Esophagus muscularis mucosa (tissue), 4 donors: ENCODE data around the gene HCRT. TPM values are rescaled to one million over a fixed set of nuclear protein-coding genes. Genes with fewer than 3 reads are reported as not detected.

Source experiments
- DNase-seq: peaks from one replicate; pipeline ENCODE4 v3.0.0-alpha.2; 2017; ENCODE audit errors: extremely low spot score
- H3K27ac ChIP-seq, 4 donors: fragments of 200-600 bp; sonication (generic); replicated peaks in 1 of 4; 1 replicate in 3 of 4; 2 replicates in 1 of 4; pipeline ENCODE4 v1.5.1; 2016 to 2019; ENCODE audit warnings: mild to moderate bottlenecking in 1 of 4
- H3K27me3 ChIP-seq, 4 donors: fragments of 200-600 bp; sonication (generic); one replicate each; pipeline versions ENCODE4 v1.5.1 to v1.6.0; 2016 to 2019
- H3K36me3 ChIP-seq, 4 donors: fragments of 200-600 bp; sonication (generic); one replicate each; pipeline ENCODE4 v1.5.1; 2016 to 2019
- H3K4me1 ChIP-seq, 4 donors: fragments of 200-600 bp; sonication (generic); one replicate each; pipeline ENCODE4 v1.5.1; 2016 to 2019
- H3K4me3 ChIP-seq, 4 donors: fragments of 200-600 bp; sonication (generic); 1 replicate in 2 of 4; 2 replicates in 2 of 4; pipeline ENCODE4 v1.5.1; 2016 to 2019; ENCODE audit warnings: mild to moderate bottlenecking in 4 of 4, moderate library complexity in 1 of 4
- H3K9me3 ChIP-seq, 4 donors: fragments of 200-600 bp; sonication (generic); 1 replicate in 3 of 4; 2 replicates in 1 of 4; pipeline ENCODE4 v1.5.1; 2016 to 2019
- CTCF ChIP-seq, 3 experiments: fragments of 200-600 bp in 2 of 3; fragments of 450-650 bp in 1 of 3; sonication (generic) in 2 of 3; IDR thresholded peaks; one replicate each; pipeline ENCODE4 v1.5.1; 2017 to 2019; ENCODE audit warnings: antibody characterized with exemption in 3 of 3, mild to moderate bottlenecking in 2 of 3, moderate library complexity in 1 of 3
- EP300 ChIP-seq: sonication (generic); formaldehyde crosslinking; IDR thresholded peaks from one replicate; pipeline ENCODE4 v1.6.1; 2017; ENCODE audit warnings: antibody characterized with exemption
- POLR2A ChIP-seq: fragments of 450-650 bp; IDR thresholded peaks from one replicate; pipeline ENCODE4 v1.6.1; 2017; ENCODE audit warnings: antibody characterized with exemption, moderate library complexity, mild to moderate bottlenecking, low read depth
- POLR2AphosphoS5 ChIP-seq, 2 donors: sonication (generic); formaldehyde crosslinking; IDR thresholded peaks; one replicate each; pipeline ENCODE4 v1.6.1; 2017; ENCODE audit warnings: antibody characterized with exemption in 2 of 2
- WGBS: methylation state at CpG from one replicate; pipeline ENCODE4 v1.1.5; 2018; 5-methylcytosine and 5-hydroxymethylcytosine counted together
- intact Hi-C: fragments of 100-400 bp; cut with DNase I; formaldehyde crosslinking; loops from one replicate; pipeline ENCODE4 v1.15.1; 2023
- total RNA-seq, 4 donors: library from RNA; depleted of rRNA; stranded (reverse); fragments of >200 nt; gene quantifications; one replicate each; pipeline versions ENCODE4 v1.1.0 to v1.2.1, GENCODE V29; 2016

The HCRT gene
- total RNA-seq, 4 donors from 2014 or later: not detected

- WGBS: 73% methylated on average over 12 of the region's 12 CpGs
- DNase-seq: no peak
- Histone ChIP-seq H3K36me3 (peaks cover 17 to 52% (median 41%) of the 10 kb centered on the region in 4 donors), H3K4me1 (peaks cover 3 to 8% (median 5%) of the 10 kb centered on the region in 4 donors), H3K27me3 (no peaks in the 10 kb centered on the region), H3K9me3 (no peaks in the 10 kb centered on the region), H3K4me3 (no peak overlapping the region), H3K27ac (peak overlapping the region in 1 of 4 donors; percentile 2)
- intact Hi-C loops: loop anchor here (10.0 kb wide), 1 partner anchor 95 kb away; no protein-coding TSS in a partner anchor
- TF ChIP-seq EP300 (no peak), CTCF (IDR thresholded peaks at IDR 0.05) (no peak), POLR2AphosphoS5 (IDR thresholded peaks at IDR 0.05) (no peak), POLR2A (no peak)
Observed at GRCh38 chr17:42199416-42200011, 14.3 kb upstream of the HCRT start.

GRCh38 chr17:42198897-42199296 lies 13.6 kb upstream of the HCRT start:
- H3K27ac ChIP-seq: peak overlapping the region in 3 of 4 donors; percentile 22 to 53 (median 38)

GRCh38 chr17:42197564-42198156 lies 12.4 kb upstream of the HCRT start:
- no peak for DNase-seq
- no peaks in the 10 kb centered on the region for H3K27me3 ChIP-seq
- no peaks in the 10 kb centered on the region for H3K9me3 ChIP-seq
- H3K4me1 ChIP-seq: peaks cover 15 to 24% (median 21%) of the 10 kb centered on the region in 4 donors
- peaks cover 13 to 37% (median 25%) of the 10 kb centered on the region in 4 donors for H3K36me3 ChIP-seq
- H3K27ac ChIP-seq: no peak overlapping the region
- intact Hi-C loops: loop anchor here (10.0 kb wide), 1 partner anchor 97 kb away; no protein-coding TSS in a partner anchor
- H3K4me3 ChIP-seq: no peak overlapping the region
- TF ChIP-seq EP300: no peak
- 94% methylated on average over 8 of the region's 8 CpGs for WGBS

More at GRCh38 chr17:42198897-42199296, 13.6 kb upstream of the HCRT start:
- TF ChIP-seq EP300: no peak
- TF ChIP-seq POLR2A: no peak
- TF ChIP-seq CTCF (IDR thresholded peaks at IDR 0.05): no peak
- no peak for TF ChIP-seq POLR2AphosphoS5 (IDR thresholded peaks at IDR 0.05)
- WGBS: 74% methylated on average over 4 of the region's 4 CpGs
- Histone ChIP-seq H3K9me3 (no peaks in the 10 kb centered on the region), H3K4me3 (no peak overlapping the region), H3K36me3 (peaks cover 17 to 46% (median 35%) of the 10 kb centered on the region in 4 donors), H3K27me3 (no peaks in the 10 kb centered on the region), H3K4me1 (peaks cover 4 to 11% (median 9%) of the 10 kb centered on the region in 4 donors)
- no peak for DNase-seq
- intact Hi-C loops: loop anchor here (10.0 kb wide), 1 partner anchor 96 kb away; no protein-coding TSS in a partner anchor

GRCh38 chr17:42193969-42194899 lies 9.0 kb upstream of the HCRT start, which contains the start of gene GHDC:
Gene GHDC, minus strand, starts transcription at chr17:42194494. Its CDS starts 913 bp downstream, at chr17:42193581.
- Histone ChIP-seq H3K4me1 (peaks cover 15 to 31% (median 23%) of the 10 kb centered on the region in 4 donors), H3K27me3 (no peaks in the 10 kb centered on the region)
- WGBS: 19% methylated on average over 21 of the region's 24 CpGs

More at GRCh38 chr17:42193969-42194899, 9.0 kb upstream of the HCRT start, which contains the start of gene GHDC:
- peak within 1 kb of the TSS; percentile 67 to 92 (median 80) for H3K4me3 ChIP-seq
- peaks cover 0 to 8% (median 3%) of the 10 kb centered on the region in 4 donors for H3K36me3 ChIP-seq
- H3K9me3 ChIP-seq: no peaks in the 10 kb centered on the region
- DNase-seq: peak; percentile 95
- peak within 1 kb of the TSS; percentile 82 to 89 (median 84) for H3K27ac ChIP-seq
- peak in 1 of 3 experiments; percentile 36 for TF ChIP-seq CTCF (IDR thresholded peaks at IDR 0.05)
- TF ChIP-seq POLR2A: no peak
- TF ChIP-seq EP300: no peak
- TF ChIP-seq POLR2AphosphoS5 (IDR thresholded peaks at IDR 0.05): peak; percentile 65 to 85
- intact Hi-C loops: loop anchor here (10.0 kb wide), 1 partner anchor 101 kb away; no protein-coding TSS in a partner anchor
